K562 (cell line): ENCODE data around the gene TOPORS. TPM values are rescaled to one million over a fixed set of nuclear protein-coding genes. Genes with fewer than 3 reads are reported as not detected.
A peak's percentile ranks its signal among the peaks of the same experiment; 100 is the strongest.

ENCODE experiments used
- ADNP ChIP-seq: fragments of 200-800 bp; sonication (Bioruptor generic); IDR thresholded peaks from 2 replicates; pipeline ENCODE4 v1.6.1; 2016; ENCODE audit warnings: missing genetic modification characterization, missing compliant biosample characterization
- CAMTA2 ChIP-seq: fragments of 250-450 bp; sonication (Bioruptor Pico); conservative IDR thresholded peaks from 2 replicates; pipeline ENCODE4 v1.5.1; 2022
- CLOCK ChIP-seq: fragments of 250-450 bp; sonication (Bioruptor Pico); IDR thresholded peaks from 2 replicates; pipeline ENCODE4 v1.4.0; 2020; ENCODE audit warnings: mild to moderate bottlenecking, moderate library complexity, borderline replicate concordance
- FUS ChIP-seq: fragments of 200-400 bp; formaldehyde crosslinking; optimal IDR thresholded peaks from 2 replicates; pipeline ENCODE3; 2017; ENCODE audit warnings: low read depth, low read length
- HDAC8 ChIP-seq: fragments of 450-650 bp; IDR thresholded peaks from 2 replicates; pipeline ENCODE4 v1.6.1; 2016; ENCODE audit warnings: mild to moderate bottlenecking, missing genetic modification characterization, moderate library complexity, missing compliant biosample characterization
- NBN ChIP-seq: fragments of 450-650 bp; IDR thresholded peaks from 2 replicates; pipeline ENCODE4 v1.6.1; 2016; ENCODE audit warnings: low read depth, mild to moderate bottlenecking
- NR2C2 ChIP-seq, 2 experiments: fragments of 200-800 bp in 1 of 2; sonication (Bioruptor generic) in 1 of 2; sonication (generic) in 1 of 2; formaldehyde crosslinking in 1 of 2; IDR thresholded peaks; 2 replicates each; pipeline versions ENCODE4 v1.6.1 to v1.8.0; 2016 to 2022; ENCODE audit warnings: mild to moderate bottlenecking in 1 of 2, missing compliant biosample characterization in 1 of 2, missing genetic modification characterization in 1 of 2, missing genetic modification reagents in 1 of 2
- PML ChIP-seq: IDR thresholded peaks from 2 replicates; pipeline ENCODE4 v1.6.1; 2012; ENCODE audit warnings: low read length, inconsistent platforms
- PTRF ChIP-seq: fragments of 450-650 bp; IDR thresholded peaks from 2 replicates; pipeline ENCODE4 v1.6.1; 2016; ENCODE audit warnings: mild to moderate bottlenecking, missing genetic modification characterization, missing compliant biosample characterization
- RBFOX2 ChIP-seq: fragments of 200-400 bp; formaldehyde crosslinking; IDR thresholded peaks from 2 replicates; pipeline ENCODE4 v1.6.1; 2017; ENCODE audit warnings: low read depth, mild to moderate bottlenecking, low read length, moderate library complexity
- SIN3B ChIP-seq: fragments of 450-650 bp; IDR thresholded peaks from 2 replicates; pipeline ENCODE4 v1.6.1; 2017; ENCODE audit warnings: low read depth, mild to moderate bottlenecking, moderate library complexity
- SMAD1 ChIP-seq: fragments of 150-350 bp; IDR thresholded peaks from 2 replicates; pipeline ENCODE4 v1.6.1; 2014; ENCODE audit warnings: low read length, low read depth; ENCODE audit not compliant: partially characterized antibody
- SMAD2 ChIP-seq: fragments of 150-350 bp; IDR thresholded peaks from 2 replicates; pipeline ENCODE4 v1.6.1; 2014; ENCODE audit warnings: low read depth, mild to moderate bottlenecking, low read length
- SRSF3 ChIP-seq: fragments of 200-400 bp; formaldehyde crosslinking; IDR thresholded peaks from 2 replicates; pipeline ENCODE4 v1.6.1; 2016; ENCODE audit warnings: mild to moderate bottlenecking, low read length, moderate library complexity; ENCODE audit not compliant: insufficient read depth
- ZNF277 ChIP-seq: fragments of 250-450 bp; sonication (Bioruptor Pico); IDR thresholded peaks from 2 replicates; pipeline ENCODE4 v1.8.0; 2022; ENCODE audit warnings: inconsistent platforms, mild to moderate bottlenecking, moderate library complexity, borderline replicate concordance
- polyA plus RNA-seq, 8 experiments: library from polyadenylated mRNA; depleted of rRNA in 4 of 8; stranded (reverse) in 5 of 8; unstranded in 3 of 8; fragments of >200 nt; fragmentation: Nextera tagmentation in 2 of 8; fragmentation: Illumina TruSeq in 1 of 8; extraction: Ambion mirVana in 2 of 8; extraction: Trizol in 1 of 8; gene quantifications; 2 replicates each; pipeline versions ENCODE4 v1.2.1 to v1.2.3, GENCODE V29; 2011 to 2014; ENCODE audit warnings: inconsistent platforms in 1 of 8, missing spikeins in 1 of 8
- total RNA-seq, 7 experiments: library from RNA; depleted of rRNA in 6 of 7; stranded (reverse); fragments of >200 nt in 6 of 7; fragmentation: Illumina TruSeq in 2 of 7; extraction: Trizol in 2 of 7; gene quantifications; 2 replicates each; pipeline versions ENCODE4 v1.2.1 to v1.2.3, GENCODE V29; 2011 to 2021; ENCODE audit warnings: low replicate concordance in 1 of 7
- TF ChIP-seq, protein P1 (sequence below): fragments of 450-650 bp; IDR thresholded peaks from one replicate; pipeline ENCODE4 v1.6.1; 2018; ENCODE audit warnings: mild to moderate bottlenecking, moderate library complexity; ENCODE audit not compliant: partially characterized antibody
- TF ChIP-seq, protein P2 (sequence below): fragments of 450-650 bp; formaldehyde crosslinking; IDR thresholded peaks from 2 replicates; pipeline ENCODE4 v1.4.0; 2022; ENCODE audit warnings: mild to moderate bottlenecking, moderate library complexity
- TF ChIP-seq, protein P3 (sequence below): sonication (generic); formaldehyde crosslinking; IDR thresholded peaks from 2 replicates; pipeline ENCODE4 v1.8.1; 2023; ENCODE audit warnings: mild to moderate bottlenecking, missing genetic modification reagents

TOPORS gene
- total and polyA plus RNA-seq, 9 of the 15 experiments (the other 6 are each of a cell fraction or from before 2014, with no cell fraction given): 4.3 to 19.6 (median 9.9) TPM

DNA sequence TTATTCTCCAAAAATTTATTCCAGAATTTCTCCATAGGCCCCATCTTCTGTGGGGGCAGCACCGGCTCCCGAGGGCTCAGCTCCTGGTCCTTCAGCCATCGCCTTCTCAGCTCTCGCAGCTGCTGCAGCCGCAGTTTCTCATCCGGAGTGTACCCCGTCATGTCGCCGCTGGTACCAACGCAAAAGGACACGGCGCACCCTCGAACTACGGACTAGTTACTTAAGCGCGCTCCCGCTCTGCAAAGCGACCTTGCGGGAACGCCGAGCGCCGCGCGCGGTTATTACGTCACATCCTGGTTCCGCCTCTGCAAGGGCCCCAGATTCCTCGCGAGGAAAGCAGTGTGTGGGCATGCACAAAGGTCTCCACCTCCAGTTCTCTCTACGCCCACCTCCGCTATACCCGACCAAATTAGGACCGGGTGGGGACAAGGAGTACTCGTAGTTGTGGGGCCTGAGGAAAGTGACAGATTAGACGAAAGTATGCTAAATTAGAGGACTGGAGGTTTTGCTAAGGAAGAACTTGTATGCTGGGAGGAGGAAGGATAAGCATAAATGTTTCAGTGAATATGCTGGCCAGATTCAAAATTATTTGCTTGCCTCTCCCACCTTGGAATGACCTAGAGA lies 20.6 kb upstream of the TOPORS start, which contains the start of gene NDUFB6 (continued):
- TF ChIP-seq, protein P1, sequence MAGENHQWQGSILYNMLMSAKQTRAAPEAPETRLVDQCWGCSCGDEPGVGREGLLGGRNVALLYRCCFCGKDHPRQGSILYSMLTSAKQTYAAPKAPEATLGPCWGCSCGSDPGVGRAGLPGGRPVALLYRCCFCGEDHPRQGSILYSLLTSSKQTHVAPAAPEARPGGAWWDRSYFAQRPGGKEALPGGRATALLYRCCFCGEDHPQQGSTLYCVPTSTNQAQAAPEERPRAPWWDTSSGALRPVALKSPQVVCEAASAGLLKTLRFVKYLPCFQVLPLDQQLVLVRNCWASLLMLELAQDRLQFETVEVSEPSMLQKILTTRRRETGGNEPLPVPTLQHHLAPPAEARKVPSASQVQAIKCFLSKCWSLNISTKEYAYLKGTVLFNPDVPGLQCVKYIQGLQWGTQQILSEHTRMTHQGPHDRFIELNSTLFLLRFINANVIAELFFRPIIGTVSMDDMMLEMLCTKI: no peak
- TF ChIP-seq, protein P2, sequence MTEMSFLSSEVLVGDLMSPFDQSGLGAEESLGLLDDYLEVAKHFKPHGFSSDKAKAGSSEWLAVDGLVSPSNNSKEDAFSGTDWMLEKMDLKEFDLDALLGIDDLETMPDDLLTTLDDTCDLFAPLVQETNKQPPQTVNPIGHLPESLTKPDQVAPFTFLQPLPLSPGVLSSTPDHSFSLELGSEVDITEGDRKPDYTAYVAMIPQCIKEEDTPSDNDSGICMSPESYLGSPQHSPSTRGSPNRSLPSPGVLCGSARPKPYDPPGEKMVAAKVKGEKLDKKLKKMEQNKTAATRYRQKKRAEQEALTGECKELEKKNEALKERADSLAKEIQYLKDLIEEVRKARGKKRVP: no peak
- TF ChIP-seq SIN3B: peak; percentile 87
- no peak for TF ChIP-seq ZNF277
- TF ChIP-seq NBN: 0 out of 2 replicates have a peak, but pooled peaks have one; percentile 11
- no peak for TF ChIP-seq NR2C2 (CRISPR knock-in tag; IDR thresholded peaks at IDR 0.05)
- TF ChIP-seq NR2C2 (tag; IDR thresholded peaks at IDR 0.05): peak; percentile 74
- TF ChIP-seq CLOCK (CRISPR knock-in tag): no peak
- TF ChIP-seq CAMTA2 (CRISPR knock-in tag): no peak
- TF ChIP-seq SRSF3: no peak
- no peak for TF ChIP-seq FUS
- peak; percentile 87 for TF ChIP-seq RBFOX2
- TF ChIP-seq PTRF (tag): no peak
- TF ChIP-seq, protein P3, sequence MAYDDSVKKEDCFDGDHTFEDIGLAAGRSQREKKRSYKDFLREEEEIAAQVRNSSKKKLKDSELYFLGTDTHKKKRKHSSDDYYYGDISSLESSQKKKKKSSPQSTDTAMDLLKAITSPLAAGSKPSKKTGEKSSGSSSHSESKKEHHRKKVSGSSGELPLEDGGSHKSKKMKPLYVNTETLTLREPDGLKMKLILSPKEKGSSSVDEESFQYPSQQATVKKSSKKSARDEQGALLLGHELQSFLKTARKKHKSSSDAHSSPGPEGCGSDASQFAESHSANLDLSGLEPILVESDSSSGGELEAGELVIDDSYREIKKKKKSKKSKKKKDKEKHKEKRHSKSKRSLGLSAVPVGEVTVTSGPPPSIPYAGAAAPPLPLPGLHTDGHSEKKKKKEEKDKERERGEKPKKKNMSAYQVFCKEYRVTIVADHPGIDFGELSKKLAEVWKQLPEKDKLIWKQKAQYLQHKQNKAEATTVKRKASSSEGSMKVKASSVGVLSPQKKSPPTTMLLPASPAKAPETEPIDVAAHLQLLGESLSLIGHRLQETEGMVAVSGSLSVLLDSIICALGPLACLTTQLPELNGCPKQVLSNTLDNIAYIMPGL (CRISPR knock-in tag): no peak
- peak; percentile 65 for TF ChIP-seq SMAD1
- no peak for TF ChIP-seq SMAD2
- TF ChIP-seq ADNP (tag): no peak
- TF ChIP-seq HDAC8 (tag): no peak
- peak; percentile 21; the same call in 1 of the 2 replicates for TF ChIP-seq PML
